Ishikawa (cell line): ENCODE results near the gene KCNIP3.

Experiments used
- CEBPB ChIP-seq: IDR thresholded peaks from 2 replicates; pipeline ENCODE4 v1.6.1; 2012
- CREB1 ChIP-seq: IDR thresholded peaks from 2 replicates; pipeline ENCODE4 v1.6.1; 2012; ENCODE audit warnings: low read depth
- EGR1 ChIP-seq: IDR thresholded peaks from 2 replicates; pipeline ENCODE4 v1.6.1; 2012
- EP300 ChIP-seq: IDR thresholded peaks from 2 replicates; pipeline ENCODE4 v1.6.1; 2012; ENCODE audit warnings: borderline replicate concordance
- FOXM1 ChIP-seq: IDR thresholded peaks from 2 replicates; pipeline ENCODE4 v1.6.1; 2012; ENCODE audit warnings: low read depth, borderline replicate concordance
- NFIC ChIP-seq: IDR thresholded peaks from 2 replicates; pipeline ENCODE4 v1.6.1; 2012
- RAD21 ChIP-seq: IDR thresholded peaks from 2 replicates; pipeline ENCODE4 v1.6.1; 2012; ENCODE audit warnings: low read depth
- TAF1 ChIP-seq: IDR thresholded peaks from 2 replicates; pipeline ENCODE4 v1.6.1; 2012; ENCODE audit warnings: low read depth, mild to moderate bottlenecking
- TCF12 ChIP-seq: IDR thresholded peaks from 2 replicates; pipeline ENCODE4 v1.6.1; 2012; ENCODE audit warnings: low read depth
- TEAD4 ChIP-seq: IDR thresholded peaks from 2 replicates; pipeline ENCODE4 v1.6.1; 2012
- YY1 ChIP-seq: IDR thresholded peaks from 2 replicates; pipeline ENCODE4 v1.6.1; 2012; ENCODE audit warnings: low read depth
- ZBTB7A ChIP-seq: IDR thresholded peaks from 2 replicates; pipeline ENCODE4 v1.6.1; 2012; ENCODE audit warnings: low read depth
- TF ChIP-seq, protein P1 (sequence below): IDR thresholded peaks from 2 replicates; pipeline ENCODE4 v1.6.1; 2012; ENCODE audit warnings: low read depth, mild to moderate bottlenecking
- TF ChIP-seq, protein P2 (sequence below): IDR thresholded peaks from 2 replicates; pipeline ENCODE4 v1.6.1; 2012
- TF ChIP-seq, protein P3 (sequence below): IDR thresholded peaks from 2 replicates; pipeline ENCODE4 v1.6.1; 2012

The KCNIP3 gene

DNA sequence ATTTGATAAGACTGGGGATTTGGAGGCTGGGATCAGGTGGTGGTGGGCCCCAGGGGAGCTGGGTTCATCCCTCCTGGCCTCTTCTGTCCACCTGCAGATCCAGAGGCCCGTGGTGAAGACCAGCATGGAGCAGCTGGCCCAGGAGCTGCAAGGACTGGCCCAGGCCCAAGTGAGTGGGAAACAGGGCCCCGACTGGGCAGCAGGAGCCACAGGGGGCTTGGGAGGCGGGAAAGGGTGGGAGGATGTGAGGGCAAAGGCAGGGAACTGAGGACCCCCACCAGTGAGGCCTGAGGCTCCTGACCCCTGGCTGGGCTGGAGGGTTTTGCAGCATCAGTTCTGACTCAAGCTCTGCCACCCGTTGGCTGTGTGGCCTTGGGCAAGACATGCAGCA lies 11.6 kb upstream of the KCNIP3 start:
- no peak for TF ChIP-seq FOXM1

DNA sequence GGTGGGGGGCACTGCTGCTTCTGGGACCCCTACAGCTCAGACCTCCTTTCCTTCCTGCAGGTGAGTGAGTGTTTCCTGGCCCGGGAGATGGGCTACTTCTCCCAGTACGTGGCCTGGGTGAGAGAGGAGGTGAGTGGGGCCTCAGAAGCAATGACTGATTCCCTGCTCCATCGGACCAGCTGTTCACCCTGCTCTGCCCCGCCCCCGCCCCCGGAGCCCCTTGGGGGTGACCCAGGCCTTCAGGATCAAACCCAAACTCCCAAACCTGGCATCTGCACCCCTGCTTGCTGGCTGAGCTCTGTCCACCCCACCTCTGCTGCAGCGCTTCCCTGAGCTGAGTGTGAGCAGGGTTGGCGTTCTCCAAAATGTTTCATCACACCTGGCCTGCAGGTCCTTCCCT lies 9.8 kb upstream of the KCNIP3 start:
- TF ChIP-seq ZBTB7A = no peak
- no peak for TF ChIP-seq EP300
- TF ChIP-seq, protein P1, sequence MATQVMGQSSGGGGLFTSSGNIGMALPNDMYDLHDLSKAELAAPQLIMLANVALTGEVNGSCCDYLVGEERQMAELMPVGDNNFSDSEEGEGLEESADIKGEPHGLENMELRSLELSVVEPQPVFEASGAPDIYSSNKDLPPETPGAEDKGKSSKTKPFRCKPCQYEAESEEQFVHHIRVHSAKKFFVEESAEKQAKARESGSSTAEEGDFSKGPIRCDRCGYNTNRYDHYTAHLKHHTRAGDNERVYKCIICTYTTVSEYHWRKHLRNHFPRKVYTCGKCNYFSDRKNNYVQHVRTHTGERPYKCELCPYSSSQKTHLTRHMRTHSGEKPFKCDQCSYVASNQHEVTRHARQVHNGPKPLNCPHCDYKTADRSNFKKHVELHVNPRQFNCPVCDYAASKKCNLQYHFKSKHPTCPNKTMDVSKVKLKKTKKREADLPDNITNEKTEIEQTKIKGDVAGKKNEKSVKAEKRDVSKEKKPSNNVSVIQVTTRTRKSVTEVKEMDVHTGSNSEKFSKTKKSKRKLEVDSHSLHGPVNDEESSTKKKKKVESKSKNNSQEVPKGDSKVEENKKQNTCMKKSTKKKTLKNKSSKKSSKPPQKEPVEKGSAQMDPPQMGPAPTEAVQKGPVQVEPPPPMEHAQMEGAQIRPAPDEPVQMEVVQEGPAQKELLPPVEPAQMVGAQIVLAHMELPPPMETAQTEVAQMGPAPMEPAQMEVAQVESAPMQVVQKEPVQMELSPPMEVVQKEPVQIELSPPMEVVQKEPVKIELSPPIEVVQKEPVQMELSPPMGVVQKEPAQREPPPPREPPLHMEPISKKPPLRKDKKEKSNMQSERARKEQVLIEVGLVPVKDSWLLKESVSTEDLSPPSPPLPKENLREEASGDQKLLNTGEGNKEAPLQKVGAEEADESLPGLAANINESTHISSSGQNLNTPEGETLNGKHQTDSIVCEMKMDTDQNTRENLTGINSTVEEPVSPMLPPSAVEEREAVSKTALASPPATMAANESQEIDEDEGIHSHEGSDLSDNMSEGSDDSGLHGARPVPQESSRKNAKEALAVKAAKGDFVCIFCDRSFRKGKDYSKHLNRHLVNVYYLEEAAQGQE = no peak
- TF ChIP-seq TCF12 = no peak
- TF ChIP-seq CEBPB = no peak
- no peak for TF ChIP-seq TAF1
- no peak for TF ChIP-seq EGR1
- TF ChIP-seq, protein P2, sequence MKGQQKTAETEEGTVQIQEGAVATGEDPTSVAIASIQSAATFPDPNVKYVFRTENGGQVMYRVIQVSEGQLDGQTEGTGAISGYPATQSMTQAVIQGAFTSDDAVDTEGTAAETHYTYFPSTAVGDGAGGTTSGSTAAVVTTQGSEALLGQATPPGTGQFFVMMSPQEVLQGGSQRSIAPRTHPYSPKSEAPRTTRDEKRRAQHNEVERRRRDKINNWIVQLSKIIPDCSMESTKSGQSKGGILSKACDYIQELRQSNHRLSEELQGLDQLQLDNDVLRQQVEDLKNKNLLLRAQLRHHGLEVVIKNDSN = no peak
- no peak for TF ChIP-seq TEAD4
- TF ChIP-seq NFIC = no peak
- TF ChIP-seq, protein P3, sequence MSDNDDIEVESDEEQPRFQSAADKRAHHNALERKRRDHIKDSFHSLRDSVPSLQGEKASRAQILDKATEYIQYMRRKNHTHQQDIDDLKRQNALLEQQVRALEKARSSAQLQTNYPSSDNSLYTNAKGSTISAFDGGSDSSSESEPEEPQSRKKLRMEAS = no peak
- no peak for TF ChIP-seq RAD21
- TF ChIP-seq FOXM1 = no peak
- no peak for TF ChIP-seq CREB1
- no peak for TF ChIP-seq YY1

DNA sequence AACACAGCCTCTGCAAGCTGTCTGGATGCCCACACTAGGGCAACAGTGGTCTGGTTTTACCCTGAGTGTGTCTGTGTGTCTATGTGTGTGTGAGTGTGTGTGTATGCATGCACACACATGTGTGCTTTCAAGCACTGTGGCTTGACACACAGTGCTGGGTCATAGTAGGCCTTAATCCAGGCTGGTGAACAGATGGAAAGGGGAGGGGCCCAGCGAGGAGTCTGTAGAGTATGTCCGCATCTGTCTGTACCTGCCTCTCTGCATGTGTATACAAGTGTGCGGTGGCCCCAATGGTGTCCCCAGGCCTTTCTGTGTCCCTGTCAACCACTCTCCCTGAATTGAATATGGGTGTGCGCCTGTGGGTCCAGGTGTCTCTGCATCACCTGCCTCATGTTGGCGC lies 9.3 kb upstream of the KCNIP3 start:
- TF ChIP-seq EP300 (no peak), EGR1 (no peak), CREB1 (no peak), CEBPB (no peak), ZBTB7A (no peak), RAD21 (no peak), NFIC (no peak), TCF12 (no peak), TEAD4 (no peak)
- TF ChIP-seq, protein P2 = no peak
- TF ChIP-seq, protein P3 = no peak
- TF ChIP-seq, protein P1 = no peak

DNA sequence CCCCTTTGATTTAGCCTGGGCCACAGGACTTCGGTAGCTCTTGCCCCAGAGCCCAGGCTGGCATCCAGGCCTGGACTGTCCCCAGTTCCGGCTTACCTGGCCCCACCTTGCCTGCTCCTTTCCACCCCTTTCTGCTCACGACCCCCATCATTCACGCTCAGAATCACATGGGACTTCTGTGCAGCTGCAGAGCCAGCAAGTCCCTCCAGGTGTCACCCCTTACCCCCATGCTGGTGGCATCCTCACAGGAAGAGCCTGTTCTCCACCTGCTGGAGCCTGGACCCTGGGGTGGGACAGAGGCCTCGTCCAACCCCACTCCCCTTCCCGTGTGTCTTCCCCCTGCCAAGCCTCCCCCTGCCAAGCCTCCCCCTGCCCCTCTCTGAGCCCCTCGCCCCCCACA lies 7.9 kb upstream of the KCNIP3 start:
- TF ChIP-seq, protein P1 = no peak
- TF ChIP-seq TCF12 = no peak
- TF ChIP-seq ZBTB7A = no peak
- no peak for TF ChIP-seq TEAD4
- no peak for TF ChIP-seq RAD21
- no peak for TF ChIP-seq EP300
- no peak for TF ChIP-seq EGR1
- TF ChIP-seq, protein P2 = no peak

DNA sequence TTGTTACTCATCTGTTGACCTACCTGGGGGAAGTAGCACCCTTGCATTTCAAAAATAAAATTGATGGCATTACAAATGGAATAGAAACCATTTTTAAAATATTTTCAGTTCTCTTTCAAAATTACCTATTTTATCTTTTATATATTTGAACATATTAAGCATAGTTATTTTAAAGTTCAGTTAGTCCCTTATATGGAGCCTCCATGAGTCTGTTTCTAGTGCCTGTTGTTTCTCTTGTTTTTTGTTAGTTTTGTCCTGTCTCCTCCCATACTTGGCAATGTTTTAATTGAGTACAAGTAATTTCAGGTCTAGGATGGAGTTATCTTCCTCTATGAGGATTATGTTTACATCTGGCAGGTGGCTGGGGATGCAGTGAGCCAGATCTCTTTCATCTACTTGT lies 5.9 kb upstream of the KCNIP3 start:
- no peak for TF ChIP-seq RAD21
- TF ChIP-seq, protein P2 = no peak
- no peak for TF ChIP-seq EP300
- no peak for TF ChIP-seq NFIC
- TF ChIP-seq, protein P3 = no peak
- TF ChIP-seq CEBPB = no peak
- TF ChIP-seq TAF1 = no peak
- no peak for TF ChIP-seq EGR1
- no peak for TF ChIP-seq ZBTB7A
